PC-3 (cell line): ENCODE data around the gene PRELID2. TPM values are rescaled to one million over a fixed set of nuclear protein-coding genes. Genes with fewer than 3 reads are reported as not detected.

Source experiments
- ATAC-seq: fragments of 200-7000 bp; cut with Tn5 transposase; 2 replicates; pipeline ENCODE4 v1.9.1; 2020; ENCODE audit warnings: mild to moderate bottlenecking, moderate library complexity
- Bru-seq: library from RNA; stranded (reverse); fragments of 400-500 nt; gene quantifications from one replicate; lab custom pipeline; 2021; lab: Mats Ljungman, UMichigan
- BruChase-seq, 2 experiments: library from RNA; stranded (reverse); fragments of 400-500 nt; gene quantifications; one replicate each; lab custom pipeline; 2021; lab: Mats Ljungman, UMichigan
- BruUV-seq: library from RNA; stranded (reverse); fragments of 400-500 nt; replicated peaks from 2 replicates; lab custom pipeline; 2021; lab: Mats Ljungman, UMichigan
- CTCF ChIA-PET: fragments of 300-600 bp; sonication (Branson Sonifier 250); formaldehyde crosslinking; loops from one replicate; lab custom pipeline; 2022; ENCODE audit warnings: antibody characterized with exemption; lab: Charles Lee
- POLR2A ChIA-PET: fragments of 300-600 bp; sonication (Branson Sonifier 250); formaldehyde crosslinking; loops from one replicate; lab custom pipeline; 2022; ENCODE audit warnings: antibody characterized with exemption; ENCODE audit not compliant: unreplicated experiment; lab: Charles Lee
- DNase-seq: peaks from one replicate; pipeline ENCODE4 v3.0.0-alpha.2; 2015
- H2AFZ ChIP-seq: fragments of 300-600 bp; sonication (generic); 2 replicates; pipeline ENCODE4 v1.6.0; 2016; ENCODE audit warnings: antibody characterized with exemption, low read length
- H3F3A ChIP-seq: fragments of 300-600 bp; sonication (generic); one replicate; pipeline ENCODE4 v1.6.0; 2017; ENCODE audit warnings: antibody characterized with exemption, low read length, control low read depth, mild to moderate bottlenecking; ENCODE audit not compliant: unreplicated experiment
- H3K27ac ChIP-seq: fragments of 300-600 bp; sonication (generic); 2 replicates; pipeline ENCODE4 v1.5.1; 2016; ENCODE audit warnings: mild to moderate bottlenecking, low read length
- H3K27me3 ChIP-seq: fragments of 300-600 bp; sonication (generic); 2 replicates; pipeline ENCODE4 v1.6.1; 2016; ENCODE audit warnings: low read length, mixed read lengths
- H3K36me3 ChIP-seq: fragments of 300-600 bp; sonication (generic); 2 replicates; pipeline ENCODE4 v1.6.1; 2016; ENCODE audit warnings: low read depth, mixed run types, low read length, mixed read lengths
- H3K4me1 ChIP-seq: fragments of 300-600 bp; sonication (generic); 2 replicates; pipeline ENCODE4 v1.5.1; 2016; ENCODE audit warnings: low read length; ENCODE audit not compliant: insufficient read depth
- H3K4me2 ChIP-seq: fragments of 300-600 bp; sonication (generic); 2 replicates; pipeline ENCODE4 v1.6.0; 2016; ENCODE audit warnings: low read length
- H3K4me3 ChIP-seq: fragments of 300-600 bp; sonication (generic); 2 replicates; pipeline ENCODE4 v1.5.1; 2016; ENCODE audit warnings: mild to moderate bottlenecking, low read length, mixed read lengths
- H3K79me2 ChIP-seq: fragments of 300-600 bp; sonication (generic); 2 replicates; pipeline ENCODE4 v1.6.1; 2017; ENCODE audit warnings: low read length, mixed read lengths
- H3K9ac ChIP-seq: fragments of 300-600 bp; sonication (generic); 2 replicates; pipeline ENCODE4 v1.6.0; 2016; ENCODE audit warnings: mild to moderate bottlenecking, low read length
- H3K9me2 ChIP-seq: fragments of 300-600 bp; sonication (generic); replicated peaks from 2 replicates; pipeline ENCODE4 v1.6.1; 2016; ENCODE audit warnings: mixed run types, low read length, mixed read lengths
- H3K9me3 ChIP-seq: fragments of 300-600 bp; sonication (generic); 2 replicates; pipeline ENCODE4 v1.6.1; 2016; ENCODE audit warnings: low read length, mixed read lengths
- H4K20me1 ChIP-seq: fragments of 300-600 bp; sonication (generic); 2 replicates; pipeline ENCODE4 v1.6.1; 2016; ENCODE audit warnings: low read length, mixed read lengths
- CTCF ChIP-seq: fragments of 300-600 bp; sonication (generic); conservative IDR thresholded peaks from 2 replicates; pipeline ENCODE4 v1.5.1; 2017; ENCODE audit warnings: antibody characterized with exemption, low read depth, mild to moderate bottlenecking, low read length
- EZH2 ChIP-seq: fragments of 300-600 bp; sonication (generic); IDR thresholded peaks from one replicate; pipeline ENCODE4 v1.6.1; 2017; ENCODE audit warnings: antibody characterized with exemption, mild to moderate bottlenecking, low read length; ENCODE audit not compliant: unreplicated experiment
- EZH2phosphoT487 ChIP-seq: fragments of 300-600 bp; sonication (generic); IDR thresholded peaks from 2 replicates; pipeline ENCODE4 v1.6.1; 2018; ENCODE audit warnings: mild to moderate bottlenecking, antibody characterized with exemption, low read length, borderline replicate concordance
- intact Hi-C: fragments of 100-400 bp; cut with micrococcal nuclease; formaldehyde crosslinking; loops from 2 replicates; pipeline ENCODE4 v1.9.0; 2023
- long read RNA-seq: library from polyadenylated mRNA; unstranded; transcript quantifications from one replicate; pipeline ENCODE4 v2.0.0, GENCODE V29; 2021; ENCODE audit not compliant: unreplicated experiment
- total RNA-seq: library from RNA; depleted of rRNA; stranded (reverse); fragments of >200 nt; gene quantifications from 2 replicates; pipeline ENCODE4 v1.2.3, GENCODE V29; 2014; rRNA removed

The PRELID2 gene
- total RNA-seq (23.7 and 33.2 TPM in 2 replicates), Bru-seq, nascent RNA (percentile 49 among the genes with signal in this experiment), BruChase-seq, experiment 1, labeled RNA remaining after a 6-hour chase (percentile 38 among the genes with signal in this experiment), BruChase-seq, experiment 2, labeled RNA remaining after a 2-hour chase (percentile 47 among the genes with signal in this experiment)
- long read RNA-seq, partial matches to known transcripts = 1 of 12 reads
- long read RNA-seq, other reads (novel, unspliced or antisense) = 10 of 12 reads

DNA sequence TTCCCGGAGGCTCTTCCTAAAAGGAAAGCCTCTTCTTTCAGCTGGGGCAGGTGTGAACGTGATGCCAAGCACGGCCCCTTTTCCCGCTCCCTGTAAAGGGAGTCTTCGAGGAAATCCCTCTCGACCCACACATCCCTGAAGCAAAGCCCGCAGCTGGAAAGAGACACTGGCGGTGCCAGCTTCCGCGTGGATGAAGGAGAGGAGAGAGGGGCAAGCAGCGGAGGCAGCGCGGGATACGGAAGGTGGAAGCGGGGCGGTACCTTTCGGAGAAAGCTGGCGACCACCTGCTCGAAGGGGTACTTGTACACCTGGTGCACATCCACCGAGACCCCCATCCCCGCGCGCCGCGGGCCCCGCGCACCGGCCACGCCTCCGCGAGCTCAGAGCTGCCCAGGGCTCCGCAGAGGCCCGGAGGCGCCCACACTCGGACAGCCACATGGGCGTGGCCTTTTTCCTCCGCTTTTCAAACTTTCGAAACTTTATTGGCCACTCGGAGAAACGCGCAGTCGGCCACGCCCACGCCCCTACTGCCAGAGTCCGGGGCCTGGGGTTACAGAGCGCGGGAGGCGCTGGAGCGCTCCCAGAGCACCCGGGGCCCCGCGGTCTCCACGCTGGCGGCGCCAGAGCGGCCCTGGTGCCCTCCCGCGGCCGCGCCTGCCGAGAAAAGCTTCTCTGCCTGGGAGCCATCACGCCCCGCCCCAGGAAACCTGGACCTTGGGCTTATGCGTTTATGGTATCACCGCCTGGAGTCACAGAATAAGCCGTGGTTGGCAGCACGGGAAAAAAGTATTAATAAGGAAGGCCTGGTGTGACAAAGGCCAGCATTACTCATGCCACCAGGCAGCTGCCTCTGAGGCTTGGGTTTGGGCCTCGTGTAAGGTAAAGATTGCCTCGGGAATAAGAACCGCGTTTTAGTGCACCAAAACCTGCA, at the start of gene PRELID2:
Gene PRELID2 (minus strand): TSS at position 426 of the 931 bp plus-strand sequence. CDS start 91 bp downstream, at position 335.
- H3K9me2 ChIP-seq = no peaks in the 10 kb centered on the region
- peak within 1 kb of the TSS; percentile 59 for H3K9ac ChIP-seq
- peak within 1 kb of the TSS; percentile 76 for H3K4me3 ChIP-seq
- H3F3A ChIP-seq = no peaks in the 10 kb centered on the region
- H3K79me2 ChIP-seq = no peaks in the 10 kb centered on the region
- peak within 1 kb of the TSS; percentile 27 for H3K27ac ChIP-seq
- no peaks in the 10 kb centered on the region for H3K9me3 ChIP-seq
- peak; percentile 84 for ATAC-seq
- CTCF ChIA-PET = no interaction called here
- BruUV-seq = TSS peak; percentile 90
- H3K36me3 ChIP-seq = no peaks in the 10 kb centered on the region
- POLR2A ChIA-PET = interaction anchor here (0.7 kb wide), 1 partner anchor 218 kb away, joined by 5 read pairs; no protein-coding TSS in a partner anchor
- intact Hi-C loops = loop anchor here (1.0 to 2.0 kb wide), 3 partner anchors 54 to 214 kb away; partner anchors contain the start of gene SH3RF2
- peak; percentile 88 for DNase-seq
- no peaks in the 10 kb centered on the region for H4K20me1 ChIP-seq
- peak within 1 kb of the TSS; percentile 77 for H3K4me2 ChIP-seq
- H3K27me3 ChIP-seq = no peaks in the 10 kb centered on the region
- TF ChIP-seq CTCF (peak; percentile 22; the same call in 1 of the 2 replicates), EZH2 (no peak), EZH2phosphoT487 (no peak)
- H2AFZ ChIP-seq = peak within 1 kb of the TSS; percentile 94
- H3K4me1 ChIP-seq = peaks cover 12% of the 10 kb centered on the region

GRCh38 chr5:145874765-145875164, 39.6 kb upstream of the PRELID2 start:
- intact Hi-C loops = no loop called here
- H3K4me1 ChIP-seq = no peaks in the 10 kb centered on the region
- no peak overlapping the region for H3K27ac ChIP-seq
- no peak overlapping the region for H3K4me2 ChIP-seq
- H3K27me3 ChIP-seq = no peaks in the 10 kb centered on the region
- H3K9me3 ChIP-seq = no peaks in the 10 kb centered on the region
- H3K9ac ChIP-seq = no peak overlapping the region
- ATAC-seq = no peak
- H3K9me2 ChIP-seq = no peaks in the 10 kb centered on the region
- H2AFZ ChIP-seq = no peak overlapping the region
- no TSS peak for BruUV-seq
- CTCF ChIA-PET = no interaction called here
- TF ChIP-seq CTCF = no peak
- TF ChIP-seq EZH2 = no peak
- no peak for TF ChIP-seq EZH2phosphoT487
- no peak overlapping the region for H3K4me3 ChIP-seq
- POLR2A ChIA-PET = no interaction called here
- no peak for DNase-seq
- no peaks in the 10 kb centered on the region for H4K20me1 ChIP-seq
- H3F3A ChIP-seq = no peaks in the 10 kb centered on the region
- no peaks in the 10 kb centered on the region for H3K79me2 ChIP-seq
- H3K36me3 ChIP-seq = no peaks in the 10 kb centered on the region
